T-helper 22 cell (primary cell): ENCODE results near the gene SGSH.
"Not testable (repeated sequence)": the region's sequence is repeated elsewhere in the genome, so short reads cannot be mapped to it uniquely, and the experiment has no call there.

Source experiments
- DNase-seq: peaks from one replicate; pipeline ENCODE4 v3.0.0-alpha.2; 2020; ENCODE audit warnings: low read depth

The SGSH gene

DNA sequence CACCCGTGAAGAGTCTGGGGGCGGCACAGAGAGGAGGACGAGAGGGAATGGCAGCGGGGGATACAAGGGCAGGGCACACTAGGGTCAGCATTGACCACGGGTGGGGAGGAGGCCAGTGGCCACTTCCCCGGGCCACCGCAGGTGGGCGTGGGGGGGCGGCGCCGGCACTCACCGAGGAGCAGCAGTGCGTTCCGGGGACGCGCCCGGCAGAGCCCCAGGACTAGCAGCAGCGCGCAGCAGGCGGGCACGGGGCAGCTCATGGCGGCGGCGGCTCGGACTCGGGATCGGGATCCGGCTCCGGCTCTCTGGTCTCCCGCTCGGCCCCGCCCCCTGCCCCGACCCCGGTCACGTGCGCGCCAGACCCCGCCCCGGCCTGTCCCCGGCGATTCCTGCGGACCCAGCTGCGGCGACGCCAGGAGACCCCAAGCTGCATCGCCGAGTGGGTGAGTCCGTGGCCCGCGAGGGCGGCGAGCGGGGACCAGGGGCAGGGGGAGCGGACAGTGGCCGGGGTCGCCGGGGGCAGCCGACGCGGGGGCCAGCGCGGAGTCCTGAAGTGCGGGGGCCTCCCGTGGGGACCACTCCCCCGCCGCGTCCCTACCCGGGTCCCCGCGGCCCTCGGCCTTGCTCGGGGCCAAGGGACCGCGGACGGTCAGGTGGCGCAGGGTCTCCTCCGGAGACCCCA, at the start of gene SGSH, which contains the start of gene SLC26A11:
SGSH (minus strand) TSS at position 280 of the 682 bp plus-strand sequence; CDS start at position 260, 20 bp downstream.
SLC26A11 (plus strand) TSS at position 374 of the 682 bp plus-strand sequence. CDS start 1,134 bp downstream, outside the sequence.
- DNase-seq, result peak; percentile 43

DNA sequence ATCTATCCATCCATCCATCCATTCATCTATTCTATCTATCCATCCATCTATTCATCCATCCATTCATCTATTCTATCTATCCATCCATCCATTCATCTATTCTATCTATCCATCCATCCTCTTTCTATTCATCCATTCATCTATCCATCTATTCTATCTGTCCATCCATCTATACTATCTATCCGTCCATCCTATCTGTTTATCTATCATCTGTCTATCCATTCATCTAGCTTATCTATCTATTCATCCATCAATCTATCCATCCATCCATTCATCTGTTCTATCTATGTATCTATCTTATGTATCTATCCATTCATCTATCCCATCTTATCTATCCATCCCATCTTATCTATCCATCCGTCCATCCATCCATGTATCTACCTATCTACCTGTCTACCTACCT, 49.3 kb upstream of the SGSH start:
- no peak for DNase-seq

DNA sequence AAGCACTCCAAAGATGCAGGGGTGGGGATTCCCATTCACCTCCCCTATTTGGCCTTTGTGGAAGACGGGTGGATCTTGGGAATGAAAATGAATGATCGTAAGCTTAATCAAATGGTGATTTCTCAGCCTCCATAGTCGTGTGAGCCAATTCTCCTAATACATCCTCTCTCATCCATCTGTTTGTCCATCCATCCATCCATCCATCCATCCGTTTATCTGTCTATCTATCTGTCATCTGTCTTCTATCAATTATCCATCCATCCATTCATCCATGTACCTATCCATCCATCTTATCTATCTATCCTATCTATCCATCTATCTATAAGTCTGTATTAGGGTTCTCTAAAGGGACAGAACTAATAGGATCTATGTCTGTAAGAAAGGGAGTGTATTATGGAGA, 48.3 kb upstream of the SGSH start:
- no peak for DNase-seq

DNA sequence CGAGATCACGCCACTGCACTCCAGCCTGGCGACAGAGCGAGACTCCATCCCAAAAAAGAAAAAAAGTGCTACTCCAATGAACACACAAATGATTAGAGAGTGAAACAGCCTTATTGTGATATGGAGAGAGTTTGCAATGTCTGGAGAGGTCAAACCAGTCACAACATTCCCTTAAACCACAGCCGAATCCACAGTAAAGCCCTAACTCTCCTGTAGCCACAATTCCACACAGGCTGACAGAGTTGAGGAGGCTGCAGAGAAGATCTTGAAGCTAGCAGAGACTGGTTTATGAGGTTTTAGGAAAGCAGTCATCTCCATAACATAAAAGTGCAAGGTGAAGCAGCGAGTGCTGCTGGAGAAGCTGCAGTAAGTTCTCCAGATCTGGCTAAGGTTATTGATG, 47.3 kb upstream of the SGSH start:
- DNase-seq, result no peak

DNA sequence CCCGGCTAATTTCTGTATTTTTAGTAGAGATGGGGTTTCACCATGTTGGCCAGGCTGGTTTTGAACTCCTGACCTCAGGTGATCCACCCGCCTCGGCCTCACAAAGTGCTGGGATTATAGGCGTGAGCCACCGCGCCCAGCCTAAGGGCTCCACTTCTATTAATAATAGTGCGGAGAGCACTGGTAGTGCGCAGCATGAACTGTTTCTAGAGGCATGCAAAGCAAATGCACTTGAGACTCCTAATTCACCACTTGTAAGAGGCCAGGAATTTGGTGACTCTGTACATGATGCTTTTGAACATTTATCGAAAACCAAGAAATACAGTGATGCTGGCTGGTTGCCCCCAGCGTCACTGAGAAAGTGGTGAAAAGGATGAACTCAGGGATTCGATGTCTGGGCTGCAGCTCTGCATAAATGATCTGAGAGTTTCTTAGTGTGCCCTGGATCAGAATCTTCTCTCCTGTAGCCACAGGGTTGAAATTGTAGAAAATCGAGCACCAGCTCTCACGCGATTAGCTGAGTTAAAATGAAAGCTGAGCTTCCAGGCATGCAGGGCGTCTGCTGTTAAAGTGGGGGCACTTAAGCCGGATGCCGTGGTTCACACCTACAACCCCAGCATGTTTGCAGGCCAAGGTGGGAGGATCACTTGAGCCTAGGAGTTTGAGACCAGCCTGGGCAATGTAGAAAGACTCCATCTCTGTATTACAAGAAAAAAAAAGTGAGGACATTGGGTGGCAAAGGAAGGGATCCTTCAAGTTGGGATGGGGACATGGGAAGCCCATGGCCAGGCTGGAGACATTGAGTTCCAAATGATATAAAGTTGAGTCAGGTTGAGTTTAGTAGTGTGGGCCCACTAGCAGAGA, 45.3 kb upstream of the SGSH start:
- DNase-seq, result peak; percentile 44

DNA sequence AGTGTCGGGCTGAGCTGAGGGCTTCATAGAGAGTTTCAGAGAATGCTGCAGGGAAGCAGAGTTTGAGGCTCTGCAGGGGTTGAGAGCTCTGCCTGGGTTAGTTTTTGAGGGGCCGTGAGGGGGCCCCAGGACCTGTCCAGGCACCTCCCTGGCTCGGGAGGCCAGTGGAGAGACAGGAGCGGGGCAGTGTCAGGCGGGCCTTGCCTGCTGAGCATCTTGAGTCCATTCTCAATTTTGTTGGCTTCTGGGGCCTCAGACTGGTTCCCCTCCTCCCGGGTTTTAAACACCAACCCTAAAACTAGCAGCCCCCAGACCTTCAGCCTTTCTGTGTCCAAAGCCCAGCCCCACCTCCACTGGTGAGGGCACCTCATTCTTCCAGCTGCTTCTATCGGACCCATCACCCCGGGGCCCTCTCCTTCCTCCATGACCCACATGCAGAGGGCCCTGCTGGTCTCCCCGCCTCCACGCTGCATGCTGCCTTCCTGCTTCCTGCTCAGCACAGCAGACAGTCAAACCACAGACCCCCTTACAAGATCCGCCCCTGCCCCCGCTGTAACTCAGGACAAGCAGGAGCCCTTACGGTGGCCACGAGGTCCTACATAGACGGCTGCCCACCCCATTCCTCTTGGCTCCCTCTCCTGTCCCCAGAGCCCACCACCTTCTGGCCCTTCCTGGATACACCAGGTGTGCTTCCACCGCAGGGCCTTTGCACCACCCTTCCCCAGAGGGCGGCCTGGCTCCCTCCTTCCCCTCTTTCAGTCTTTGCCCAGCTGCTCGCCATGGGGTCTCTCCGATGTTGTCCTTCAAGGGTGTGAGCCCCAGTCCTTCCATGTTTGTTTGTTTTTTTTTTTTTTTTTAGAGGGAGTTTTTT, 44.3 kb upstream of the SGSH start:
- DNase-seq, result peak; percentile 38

DNA sequence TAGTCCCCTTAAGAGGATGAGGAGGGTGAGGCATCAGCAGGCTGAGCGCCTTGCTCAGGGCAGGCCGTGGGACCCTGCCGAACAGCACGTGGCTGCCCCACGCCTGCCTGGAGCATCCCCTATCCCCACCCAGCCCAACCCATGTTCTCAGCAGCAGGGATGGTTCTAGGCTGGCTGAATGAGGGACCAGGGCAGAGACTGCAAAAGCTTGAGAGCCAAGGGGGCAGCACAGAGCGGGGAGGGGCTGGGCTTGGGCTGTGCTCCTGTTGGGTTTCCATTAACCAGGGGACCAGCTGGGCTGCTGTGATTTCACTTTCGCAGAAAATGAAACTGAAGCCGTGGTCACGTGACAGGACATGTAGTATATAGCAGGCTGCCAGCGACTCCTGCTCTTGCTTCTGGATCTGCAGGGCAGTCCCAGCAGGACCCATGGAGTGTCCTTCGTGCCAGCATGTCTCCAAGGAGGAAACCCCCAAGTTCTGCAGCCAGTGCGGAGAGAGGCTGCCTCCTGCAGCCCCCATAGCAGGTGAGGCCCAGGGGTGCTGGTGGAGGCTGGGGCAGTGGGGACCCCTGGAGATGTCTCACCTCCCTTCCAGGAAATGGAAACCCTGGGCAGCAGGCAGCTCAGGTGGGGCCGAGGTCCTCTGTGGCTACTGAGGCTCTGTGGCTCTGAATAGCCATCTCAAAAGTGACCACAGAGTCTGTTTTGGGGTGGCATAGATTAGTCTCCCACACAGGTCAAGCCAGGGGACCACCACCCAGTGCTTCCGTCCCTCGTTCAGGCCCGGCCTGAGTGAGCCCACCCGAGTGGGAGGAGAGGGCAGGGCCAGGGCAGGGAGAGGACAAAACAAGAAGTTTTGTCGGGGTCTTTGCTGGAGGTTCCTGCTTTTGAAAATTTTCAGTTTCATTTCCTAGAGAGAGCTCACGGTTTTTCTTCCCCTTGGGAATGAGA, 43.4 kb upstream of the SGSH start:
- peak; percentile 79 for DNase-seq

DNA sequence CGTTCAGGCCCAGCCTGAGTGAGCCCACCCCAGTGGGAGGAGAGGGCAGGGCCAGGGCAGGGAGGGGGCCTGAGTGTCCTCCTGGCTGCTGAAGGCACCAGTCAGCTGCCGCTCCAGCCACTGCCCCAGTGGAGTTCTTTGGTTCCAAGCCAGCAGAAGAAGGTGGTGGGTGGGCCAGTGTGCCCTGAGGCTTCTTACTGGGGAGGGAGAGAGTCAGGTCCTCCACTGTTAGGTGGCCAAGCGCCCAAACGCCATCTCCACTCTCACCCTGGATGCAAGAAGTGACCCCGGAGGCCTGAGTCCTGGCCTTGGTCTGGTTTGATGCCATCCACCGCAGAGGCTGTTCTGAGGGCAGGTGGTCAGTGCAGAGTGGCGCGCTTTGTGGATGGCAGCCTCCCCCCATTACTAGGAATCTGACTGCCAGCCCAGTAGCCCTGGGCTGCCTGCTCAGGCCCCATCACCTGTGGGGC, 42.7 kb upstream of the SGSH start:
- no peak for DNase-seq

DNA sequence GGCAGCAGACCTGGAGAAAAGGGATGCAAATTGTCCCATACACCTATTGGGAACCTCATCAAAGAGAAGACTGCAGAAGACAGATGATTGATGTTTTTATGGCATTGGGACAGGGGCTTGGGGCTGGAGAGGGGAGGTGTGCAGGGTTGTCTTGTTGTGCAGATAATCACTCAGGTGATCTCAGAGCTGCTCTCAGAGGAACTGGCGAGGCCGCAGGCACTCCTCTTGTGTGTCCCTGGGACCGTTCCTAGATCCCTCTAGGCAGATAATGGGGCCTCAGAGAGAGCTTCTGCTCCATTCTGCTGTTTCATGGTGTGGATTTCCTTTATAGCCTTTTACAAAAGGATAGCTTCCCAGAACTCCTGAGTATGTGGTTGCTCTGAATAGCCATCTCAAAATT, 42.2 kb upstream of the SGSH start:
- DNase-seq, result no peak

DNA sequence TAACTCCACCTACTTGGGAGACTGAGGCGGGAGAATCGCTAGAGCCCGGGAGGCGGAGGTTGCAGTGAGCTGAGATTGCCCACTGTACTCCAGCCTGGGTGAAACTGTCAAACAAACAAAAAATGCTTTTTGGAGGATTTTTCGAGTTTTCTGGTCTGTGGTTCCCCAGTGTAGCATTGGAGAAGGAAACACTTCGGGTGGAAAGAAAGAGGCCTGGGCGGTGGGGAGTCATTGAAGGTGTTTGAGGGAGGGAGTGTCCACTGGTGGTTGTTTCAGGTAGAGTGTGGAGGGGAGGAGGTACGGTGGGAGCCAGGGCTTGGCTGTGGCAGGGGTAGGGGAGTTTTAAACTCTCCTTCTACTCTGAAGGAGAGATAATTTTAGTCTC, 41.8 kb upstream of the SGSH start:
- DNase-seq, result no peak

DNA sequence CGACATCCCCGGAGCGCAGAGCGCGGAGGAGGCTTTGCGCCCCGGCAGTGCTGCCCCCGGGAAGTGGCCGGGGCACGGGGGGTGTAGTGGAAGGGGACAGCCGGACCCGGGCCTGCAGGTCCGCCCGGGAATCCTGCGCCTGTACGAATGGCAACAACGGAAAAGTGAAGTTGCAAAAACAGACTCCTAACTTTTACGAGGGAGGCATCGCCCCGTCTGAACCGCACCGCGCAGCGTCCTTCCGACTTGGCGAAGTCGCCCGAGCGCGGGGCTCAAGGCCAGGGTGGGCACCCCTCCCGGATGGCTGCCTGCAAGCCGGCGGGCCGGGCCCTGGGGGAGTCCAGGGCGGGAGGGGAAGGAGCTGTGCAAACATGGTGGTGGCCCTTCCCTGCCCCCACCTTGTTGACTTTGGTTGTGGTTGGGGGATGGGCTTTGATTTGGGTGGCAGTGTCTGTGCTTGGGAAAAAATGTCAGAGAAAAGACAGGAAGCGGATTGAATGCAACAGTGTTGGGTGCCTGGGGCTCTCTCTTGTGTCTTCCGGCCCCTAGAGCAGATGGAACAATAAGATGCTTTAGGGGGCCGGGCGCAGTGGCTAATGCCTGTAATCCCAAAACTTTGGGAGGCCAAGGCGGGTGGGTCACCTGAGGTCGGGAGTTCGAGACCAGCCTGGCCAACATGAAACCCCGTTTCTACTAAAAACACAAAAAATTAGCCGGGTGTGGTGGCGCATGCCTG, 41.2 kb upstream of the SGSH start:
- peak; percentile 51 for DNase-seq

DNA sequence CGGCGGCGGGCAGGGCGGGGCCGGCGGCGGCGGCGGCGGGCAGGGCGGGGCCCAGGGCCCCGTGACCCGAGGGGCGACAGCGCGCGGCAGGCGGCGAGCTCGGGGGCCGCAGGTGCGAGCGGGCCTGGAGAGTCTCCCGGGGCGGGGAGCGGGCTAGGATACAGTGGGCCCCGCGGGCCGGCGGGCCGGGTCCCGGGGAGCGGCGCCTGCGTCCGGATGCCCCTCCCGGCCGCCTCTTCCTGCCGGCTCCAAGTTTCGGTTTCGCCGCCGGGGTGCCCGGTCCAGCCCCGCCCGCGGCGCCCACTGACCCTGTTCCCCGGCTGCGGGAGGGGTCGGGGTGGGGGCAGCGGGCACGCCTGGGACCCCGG, 40.6 kb upstream of the SGSH start, which contains the start of gene RNF213:
RNF213 (plus strand) TSS at position 62 of the 368 bp plus-strand sequence. CDS start 2,830 bp downstream, outside the sequence.
- peak; percentile 56 for DNase-seq

DNA sequence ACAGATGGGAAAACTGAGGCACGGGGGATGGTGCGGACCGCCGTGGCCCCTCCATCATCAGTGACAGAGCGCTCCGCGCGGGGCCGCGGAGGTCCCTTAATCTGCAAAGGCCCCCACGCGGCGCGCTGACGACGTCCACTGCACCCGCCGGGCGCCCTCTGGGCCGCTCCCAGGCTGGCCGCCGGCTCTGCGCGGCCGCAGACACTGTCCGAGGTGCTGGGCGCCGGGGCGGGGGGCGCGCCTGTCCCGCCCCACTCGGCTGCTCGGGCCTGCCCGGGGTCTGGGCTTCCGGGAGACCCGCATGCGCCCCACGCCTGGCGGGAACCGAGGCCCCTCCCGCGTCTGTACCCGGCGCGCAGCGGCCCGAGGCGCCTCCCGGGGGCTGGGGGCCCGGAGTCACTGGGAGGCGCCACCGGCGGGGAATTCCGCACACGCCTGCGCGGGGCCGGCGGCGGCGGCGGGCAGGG, 40.0 kb upstream of the SGSH start:
- DNase-seq, result peak; percentile 78

DNA sequence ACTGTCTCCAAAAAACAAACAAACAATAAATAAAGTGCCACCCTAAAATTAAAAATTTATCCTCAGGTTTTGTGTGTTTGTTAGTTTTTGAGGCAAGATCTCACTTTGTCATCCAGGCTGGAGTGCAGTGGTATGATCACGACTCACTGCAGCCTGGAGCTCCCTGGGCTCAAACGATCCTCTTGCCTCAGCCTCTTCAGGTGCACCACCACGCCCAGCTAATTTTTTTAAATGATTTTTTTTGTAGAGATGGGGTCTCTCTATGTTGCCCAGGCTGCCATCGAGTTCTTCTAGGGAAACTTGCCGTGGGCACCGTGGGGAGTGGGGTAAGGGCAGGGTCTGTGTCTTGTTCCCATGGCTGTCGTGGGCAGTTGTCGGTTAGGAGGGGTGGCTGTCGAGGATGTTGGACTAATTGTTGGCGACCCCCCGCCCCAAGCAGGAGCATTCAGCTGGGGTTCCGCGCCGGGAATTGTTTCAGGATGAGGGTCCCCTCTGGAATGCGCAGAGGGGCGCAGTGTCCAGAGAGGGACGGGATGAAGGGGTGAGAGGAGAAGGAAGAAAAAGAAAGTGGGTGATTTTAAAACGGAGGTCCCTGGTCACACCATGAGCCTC, 39.4 kb upstream of the SGSH start:
- DNase-seq, result no peak

DNA sequence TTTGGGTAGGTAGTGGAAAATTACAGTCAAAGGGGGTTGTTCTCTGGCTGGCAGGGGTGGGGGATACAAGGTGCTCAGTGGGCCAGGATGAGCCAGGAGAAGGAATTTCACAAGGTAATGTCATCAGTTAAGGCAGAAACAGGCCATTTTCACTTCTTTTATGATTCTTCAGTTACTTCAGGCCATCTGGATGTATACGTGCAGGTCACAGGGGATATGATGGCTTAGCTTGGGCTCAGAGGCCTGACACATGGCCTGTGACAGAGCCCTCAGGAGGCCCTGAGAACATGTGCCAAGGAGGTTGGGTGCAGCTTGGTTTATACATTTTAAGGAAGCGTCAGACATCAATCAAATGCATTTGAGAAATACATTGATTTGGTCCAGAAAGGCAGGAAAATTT, 38.2 kb upstream of the SGSH start:
- not testable (repeated sequence) for DNase-seq

DNA sequence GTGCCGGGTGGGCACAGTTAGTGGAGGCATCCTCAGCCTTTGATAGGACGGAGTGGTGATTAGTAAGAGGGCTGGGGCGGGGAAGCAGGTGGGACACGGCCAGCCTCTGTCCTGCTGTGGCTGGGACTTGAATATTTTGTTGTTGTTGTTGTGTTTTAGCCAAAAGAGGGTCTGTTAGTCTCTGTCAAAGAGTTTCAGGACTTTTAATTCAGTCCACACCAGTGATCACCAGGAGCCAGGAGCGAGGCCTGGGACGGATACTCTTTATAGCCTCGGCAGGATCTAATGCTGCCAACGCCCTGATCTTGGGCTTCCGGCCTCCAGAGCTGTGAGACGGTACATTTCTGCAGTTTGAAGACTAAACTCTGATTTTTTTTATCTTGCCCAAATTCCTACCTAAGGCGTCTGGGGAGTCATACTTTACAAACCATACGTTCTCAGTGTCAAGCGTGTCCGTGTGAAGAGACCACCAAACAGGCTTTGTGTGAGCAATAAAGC, 37.6 kb upstream of the SGSH start:
- DNase-seq, result no peak

DNA sequence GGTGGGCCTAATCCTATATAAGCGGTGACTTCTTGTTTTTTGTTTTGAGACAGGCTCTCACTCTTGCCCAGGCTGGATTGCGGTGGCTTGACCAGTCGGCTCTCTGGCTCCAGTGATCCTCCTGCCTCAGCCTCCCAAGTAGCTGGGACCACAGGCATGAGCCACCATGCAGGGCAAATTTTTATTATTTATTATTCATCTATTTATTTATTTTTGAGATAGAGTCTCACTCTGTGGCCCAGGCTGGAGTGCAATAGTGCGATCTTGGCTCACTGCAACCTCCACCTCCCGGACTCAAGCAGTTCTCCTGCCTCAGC, 35.9 kb upstream of the SGSH start:
- DNase-seq, result no peak

DNA sequence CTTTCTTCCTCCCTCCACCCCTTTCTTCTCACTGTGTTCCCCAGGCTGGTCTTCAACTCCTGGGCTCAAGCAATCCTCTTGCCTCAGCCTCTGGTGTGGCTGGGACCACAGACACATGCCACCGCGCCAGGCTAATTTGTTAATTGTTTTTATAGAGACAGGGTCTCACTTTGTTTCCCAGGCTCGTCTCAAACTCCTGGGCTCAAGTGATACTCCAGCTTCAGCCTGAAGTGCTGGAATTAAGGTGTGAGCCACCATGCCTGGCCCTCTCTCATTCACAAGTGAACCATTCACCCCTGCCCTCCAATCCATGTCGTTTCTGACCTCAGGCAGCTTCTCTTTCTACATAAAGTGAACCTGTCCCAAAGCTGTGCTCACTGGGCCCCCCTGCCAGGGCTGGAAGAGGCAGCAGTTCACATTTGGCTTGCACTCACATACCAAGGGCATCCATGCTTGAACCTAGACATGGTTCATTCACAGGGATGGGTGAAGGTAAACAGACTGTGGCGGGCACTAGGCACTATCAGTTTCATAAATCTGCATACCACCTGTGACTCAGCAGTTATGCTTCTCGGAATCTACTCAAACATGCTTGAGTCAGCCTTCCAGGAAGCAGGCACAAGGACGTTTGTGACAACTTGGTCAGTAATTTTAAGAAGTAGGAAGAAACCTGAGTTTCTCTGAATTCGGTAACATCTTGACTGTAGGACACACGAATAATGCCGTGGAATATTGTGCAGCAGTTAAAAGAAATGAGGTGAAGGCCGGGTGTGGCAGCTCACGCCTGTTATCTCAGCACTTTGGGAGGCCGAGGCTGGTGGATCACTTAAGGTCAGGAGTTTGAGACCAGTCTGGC, 34.5 kb upstream of the SGSH start:
- peak; percentile 47 for DNase-seq
